ENCODE results near the gene CUEDC1. TPM values are rescaled to one million over a fixed set of nuclear protein-coding genes. Genes with fewer than 3 reads are reported as not detected.

The CUEDC1 gene
- total and polyA plus RNA-seq, 2 of the 13 experiments (the other 11 are each of a cell fraction or from before 2014, with no cell fraction given) = 7.4 to 12.9 TPM

DNA sequence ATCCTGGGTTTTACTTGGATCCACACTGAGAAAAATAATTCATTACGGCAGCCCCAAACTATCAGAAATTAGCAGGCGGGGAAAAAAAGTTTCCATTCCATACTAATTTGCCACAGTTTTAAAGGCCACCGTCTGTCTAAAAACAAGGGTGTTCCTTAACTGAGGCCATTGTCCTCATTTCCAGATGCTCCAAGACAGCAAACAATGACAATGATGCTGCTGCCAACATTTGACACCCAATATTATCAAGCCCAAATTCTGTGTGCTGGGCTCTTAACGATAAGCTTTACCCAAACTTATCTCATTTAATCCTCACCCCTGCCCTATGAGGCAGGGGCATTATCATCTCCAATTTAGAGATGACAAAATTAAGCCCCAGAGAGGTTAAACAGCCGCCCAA lies 26.3 kb downstream of the CUEDC1 start (continued):
- TF ChIP-seq, protein P1, sequence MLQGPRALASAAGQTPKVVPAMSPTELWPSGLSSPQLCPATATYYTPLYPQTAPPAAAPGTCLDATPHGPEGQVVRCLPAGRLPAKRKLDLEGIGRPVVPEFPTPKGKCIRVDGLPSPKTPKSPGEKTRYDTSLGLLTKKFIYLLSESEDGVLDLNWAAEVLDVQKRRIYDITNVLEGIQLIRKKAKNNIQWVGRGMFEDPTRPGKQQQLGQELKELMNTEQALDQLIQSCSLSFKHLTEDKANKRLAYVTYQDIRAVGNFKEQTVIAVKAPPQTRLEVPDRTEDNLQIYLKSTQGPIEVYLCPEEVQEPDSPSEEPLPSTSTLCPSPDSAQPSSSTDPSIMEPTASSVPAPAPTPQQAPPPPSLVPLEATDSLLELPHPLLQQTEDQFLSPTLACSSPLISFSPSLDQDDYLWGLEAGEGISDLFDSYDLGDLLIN (CRISPR knock-in tag; IDR thresholded peaks at IDR 0.05; ENCODE audit: borderline replicate concordance) = no peak

DNA sequence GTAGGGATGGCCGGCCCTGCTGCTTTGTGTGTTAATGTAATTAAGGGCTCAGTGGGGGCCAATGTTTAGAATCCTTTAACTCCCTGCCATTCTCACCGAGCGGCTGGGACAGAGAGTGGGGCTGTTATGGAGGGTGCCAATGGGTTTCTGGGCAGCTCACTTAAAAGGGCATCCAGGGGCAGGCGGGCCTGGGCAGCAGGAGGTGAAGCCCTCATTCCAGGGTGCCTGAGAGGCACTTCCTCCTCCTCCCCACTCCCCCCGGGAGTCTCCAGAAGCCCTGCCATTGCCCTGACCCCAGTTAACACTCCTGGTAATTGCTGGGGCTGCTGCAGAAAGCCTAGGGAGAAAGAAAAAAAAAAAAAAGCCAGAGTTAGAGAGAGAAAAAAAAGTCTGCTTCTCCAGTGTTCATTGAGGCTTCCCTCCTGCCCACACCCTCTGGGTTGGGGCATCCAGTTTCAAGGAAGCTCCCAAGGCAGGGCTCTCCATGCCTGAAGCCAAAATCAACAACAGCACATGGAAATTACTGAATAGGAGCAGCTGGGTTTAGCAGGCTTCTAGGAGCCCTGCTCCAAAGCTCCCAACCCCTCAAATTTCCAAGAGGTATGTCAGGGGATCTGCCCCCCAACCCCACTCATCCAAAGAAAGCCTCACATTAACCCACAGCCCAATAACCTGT lies 28.0 kb downstream of the CUEDC1 start:
- 78% methylated on average over 5 of the region's 5 CpGs for WGBS (ENCODE audit: low lambda C conversion rate)
- Histone ChIP-seq H3K4me2 (ENCODE audit: low read depth, low read length) (no peak overlapping the region), H3K36me3 (replicated peaks in 1 of 2; ENCODE audit: control insufficient read depth in 1 of 2, insufficient read depth in 2 of 2, low read length in 2 of 2) (no peaks in the 10 kb centered on the region), H3K9ac (ENCODE audit: insufficient read depth, low read depth, low read length) (no peak overlapping the region), H4K20me1 (ENCODE audit: insufficient read depth, low read length) (no peaks in the 10 kb centered on the region), H3K9me3 (ENCODE audit: low read length) (no peaks in the 10 kb centered on the region), H3K4me3 (replicated peaks in 1 of 3; ENCODE audit: insufficient read depth in 1 of 3, low read depth in 2 of 3, low read length in 3 of 3) (no peak overlapping the region), H2AFZ (ENCODE audit: low read length) (no peak overlapping the region), H3K79me2 (ENCODE audit: insufficient read depth, low read length) (peaks cover 3% of the 10 kb centered on the region), H3K4me1 (ENCODE audit: insufficient read depth, low read length) (peaks cover 36% of the 10 kb centered on the region), H3K27me3 (ENCODE audit: control insufficient read depth in 1 of 2, insufficient read depth in 2 of 2, low read length in 2 of 2) (no peaks in the 10 kb centered on the region), H3K27ac (ENCODE audit: extremely low read length, insufficient read depth, low read length) (no peak overlapping the region)
- ChIA-PET CTCF (ENCODE audit: low intra/inter-chr PET ratio, low total read pairs) (no interaction called here), POLR2A (no interaction called here)
- BruUV-seq (replicated peaks) = no TSS peak
- no peak for ATAC-seq
- FAIRE-seq = no peak
- DNase-seq (ENCODE audit: low spot score) = no peak
- in situ Hi-C loops (cut with HindIII; ENCODE audit: extremely low pct_ligation_motif_present, low pct_unique_long_range_greater_than_20kb) = no loop called here
- TF ChIP-seq HNRNPL (IDR thresholded peaks at IDR 0.05; ENCODE audit: low read depth, low read length) = 0 out of 2 replicates have a peak, but pooled peaks have one; percentile 58
- no peak for TF ChIP-seq BRCA1 (CRISPR knock-in tag; IDR thresholded peaks at IDR 0.05)
- intact Hi-C loops (cut with micrococcal nuclease; ENCODE audit: unreplicated experiment) = no loop called here

DNA sequence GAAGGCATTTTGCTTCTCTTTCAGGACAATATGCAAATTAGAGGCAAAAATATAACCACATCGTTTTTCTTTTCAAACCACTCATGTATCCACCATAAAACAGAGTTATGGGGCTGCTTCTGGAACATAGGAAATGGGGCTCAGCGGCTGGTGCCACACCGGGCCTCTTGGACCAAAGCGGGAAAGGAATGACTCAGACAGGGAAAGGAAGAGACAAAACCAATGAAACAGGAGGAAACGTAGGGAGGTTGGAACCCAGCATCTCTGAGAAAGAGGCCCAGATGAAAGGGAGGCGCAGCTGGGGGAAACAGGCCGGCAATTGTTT lies 28.5 kb downstream of the CUEDC1 start:
- CTCF ChIA-PET (ENCODE audit: low intra/inter-chr PET ratio, low total read pairs) = no interaction called here
- H3K27ac ChIP-seq (ENCODE audit: extremely low read length, insufficient read depth, low read length) = no peak overlapping the region
- BruUV-seq (replicated peaks) = no TSS peak

More for the DNA sequence above, 28.5 kb downstream of the CUEDC1 start:
- ATAC-seq = no peak
- WGBS (ENCODE audit: low lambda C conversion rate) = 90% methylated on average over 7 of the region's 7 CpGs
- Histone ChIP-seq H3K79me2 (ENCODE audit: insufficient read depth, low read length) (peaks cover 3% of the 10 kb centered on the region), H3K4me3 (replicated peaks in 1 of 3; ENCODE audit: insufficient read depth in 1 of 3, low read depth in 2 of 3, low read length in 3 of 3) (no peak overlapping the region), H3K4me1 (ENCODE audit: insufficient read depth, low read length) (peaks cover 38% of the 10 kb centered on the region), H3K4me2 (ENCODE audit: low read depth, low read length) (no peak overlapping the region), H3K9ac (ENCODE audit: insufficient read depth, low read depth, low read length) (no peak overlapping the region), H3K27me3 (ENCODE audit: control insufficient read depth in 1 of 2, insufficient read depth in 2 of 2, low read length in 2 of 2) (no peaks in the 10 kb centered on the region), H4K20me1 (ENCODE audit: insufficient read depth, low read length) (no peaks in the 10 kb centered on the region), H3K36me3 (replicated peaks in 1 of 2; ENCODE audit: control insufficient read depth in 1 of 2, insufficient read depth in 2 of 2, low read length in 2 of 2) (no peaks in the 10 kb centered on the region), H3K9me3 (ENCODE audit: low read length) (no peaks in the 10 kb centered on the region), H2AFZ (ENCODE audit: low read length) (no peak overlapping the region)
- POLR2A ChIA-PET = no interaction called here
- no peak for FAIRE-seq
- intact Hi-C loops (cut with micrococcal nuclease; ENCODE audit: unreplicated experiment) = no loop called here
- in situ Hi-C loops (cut with HindIII; ENCODE audit: extremely low pct_ligation_motif_present, low pct_unique_long_range_greater_than_20kb) = no loop called here
- TF ChIP-seq KLF6 (CRISPR knock-in tag; IDR thresholded peaks at IDR 0.05) (no peak), XRCC5 (optimal IDR thresholded peaks at IDR 0.05; ENCODE audit: low read length) (peak; percentile 19)
- no peak for DNase-seq (ENCODE audit: low spot score)

Measured in HepG2 (cell line).